ENCODE data around the gene STX10. TPM values are rescaled to one million over a fixed set of nuclear protein-coding genes. Genes with fewer than 3 reads are reported as not detected.

The STX10 gene
- polyA plus RNA-seq, 1 of the 3 experiments (the other 2 are of a cell fraction), result 163 TPM

- TF ChIP-seq MXI1 (IDR thresholded peaks at IDR 0.05; ENCODE audit: low read depth, low read length), result peak; percentile 84
- no peak for TF ChIP-seq GATA2 (CRISPR knock-in tag; IDR thresholded peaks at IDR 0.05)
- TF ChIP-seq RCOR1 (IDR thresholded peaks at IDR 0.05; ENCODE audit: low read length), result no peak
These were observed at the start of gene STX10, which contains the start of gene IER2 (continued) for GRCh38 chr19:13150187-13150930.

- DNase-seq, result no peak
- H3K4me3 ChIP-seq (ENCODE audit: low read depth in 2 of 2, low read length in 1 of 2), result no peak overlapping the region
- POLR2A ChIA-PET, result no interaction called here
- no peaks in the 10 kb centered on the region for H3K4me1 ChIP-seq (ENCODE audit: control insufficient read depth in 1 of 2, insufficient read depth in 2 of 2, low read depth in 1 of 2, low read length in 1 of 2)
- no peak overlapping the region for H3K4me2 ChIP-seq
- no peaks in the 10 kb centered on the region for H3K9me2 ChIP-seq
- H2AFZ ChIP-seq (ENCODE audit: low read depth), result no peak overlapping the region
- H3K79me2 ChIP-seq (ENCODE audit: insufficient read depth), result no peaks in the 10 kb centered on the region
- no peaks in the 10 kb centered on the region for H3K36me3 ChIP-seq (replicated peaks in 1 of 2; ENCODE audit: control insufficient read depth in 1 of 2, insufficient read depth in 2 of 2, low read length in 1 of 2)
- H3K9ac ChIP-seq, result no peak overlapping the region
- TF ChIP-seq USF1 (IDR thresholded peaks at IDR 0.05; ENCODE audit: borderline replicate concordance, low read depth), result no peak
- no peak for TF ChIP-seq RCOR1 (IDR thresholded peaks at IDR 0.05; ENCODE audit: low read length)
- no peak for TF ChIP-seq NFIC (IDR thresholded peaks at IDR 0.05; ENCODE audit: borderline replicate concordance)
- TF ChIP-seq TCF12 (IDR thresholded peaks at IDR 0.05), result no peak
- CTCF ChIA-PET, result no interaction called here
- H3K27me3 ChIP-seq (ENCODE audit: insufficient read depth), result no peaks in the 10 kb centered on the region
- 88% methylated on average over 12 of the region's 18 CpGs for WGBS (ENCODE audit: low lambda C conversion rate)
- no peaks in the 10 kb centered on the region for H3K9me3 ChIP-seq
- no peaks in the 10 kb centered on the region for H4K20me1 ChIP-seq (ENCODE audit: insufficient read depth)
- H3K27ac ChIP-seq (ENCODE audit: low read depth in 2 of 2, low read length in 1 of 2), result no peak overlapping the region
- H3F3A ChIP-seq (replicated peaks; ENCODE audit: insufficient read depth), result peaks cover 3% of the 10 kb centered on the region
These were observed 48.5 kb upstream of the STX10 start for GRCh38 chr19:13198634-13199033.

GRCh38 chr19:13195678-13196077 lies 45.5 kb upstream of the STX10 start:
- POLR2A ChIA-PET, result no interaction called here

More at GRCh38 chr19:13195678-13196077, 45.5 kb upstream of the STX10 start:
- WGBS (ENCODE audit: low lambda C conversion rate), result 81% methylated on average over 11 of the region's 11 CpGs
- H3K9ac ChIP-seq, result no peak overlapping the region
- peaks cover 3% of the 10 kb centered on the region for H3F3A ChIP-seq (replicated peaks; ENCODE audit: insufficient read depth)
- no peaks in the 10 kb centered on the region for H3K4me1 ChIP-seq (ENCODE audit: control insufficient read depth in 1 of 2, insufficient read depth in 2 of 2, low read depth in 1 of 2, low read length in 1 of 2)
- H4K20me1 ChIP-seq (ENCODE audit: insufficient read depth), result no peaks in the 10 kb centered on the region
- H3K4me3 ChIP-seq (ENCODE audit: low read depth in 2 of 2, low read length in 1 of 2), result no peak overlapping the region; a peak in 1 of 4 replicates
- H3K27me3 ChIP-seq (ENCODE audit: insufficient read depth), result no peaks in the 10 kb centered on the region
- TF ChIP-seq RAD21 (IDR thresholded peaks at IDR 0.05; ENCODE audit: low read length), result no peak
- TF ChIP-seq CHD2 (IDR thresholded peaks at IDR 0.05; ENCODE audit: low read length, partially characterized antibody), result no peak
- no peak for TF ChIP-seq POLR2AphosphoS5 (IDR thresholded peaks at IDR 0.05; ENCODE audit: low read depth, low read length)
- no peak for TF ChIP-seq MAX (IDR thresholded peaks at IDR 0.05; ENCODE audit: low read depth)
- no peak for TF ChIP-seq USF1 (IDR thresholded peaks at IDR 0.05; ENCODE audit: borderline replicate concordance, low read depth)
- no peak for TF ChIP-seq CTCF (IDR thresholded peaks at IDR 0.05)
- TF ChIP-seq PBX3 (IDR thresholded peaks at IDR 0.05), result no peak
- TF ChIP-seq MEF2A (IDR thresholded peaks at IDR 0.05; ENCODE audit: borderline replicate concordance, low read depth), result no peak
- no peak for TF ChIP-seq GABPA (IDR thresholded peaks at IDR 0.05; ENCODE audit: low read depth)
- no peak for TF ChIP-seq ELF1 (IDR thresholded peaks at IDR 0.05)
- TF ChIP-seq EP300 (IDR thresholded peaks at IDR 0.05; ENCODE audit: borderline replicate concordance in 1 of 2, low read depth in 1 of 2, low read length in 1 of 2), result no peak
- TF ChIP-seq FOXJ3 (CRISPR knock-in tag; IDR thresholded peaks at IDR 0.05), result no peak
- no peak for TF ChIP-seq TCF12 (IDR thresholded peaks at IDR 0.05)
- TF ChIP-seq RCOR1 (IDR thresholded peaks at IDR 0.05; ENCODE audit: low read length), result no peak
- TF ChIP-seq MXI1 (IDR thresholded peaks at IDR 0.05; ENCODE audit: low read depth, low read length), result no peak
- no peak for TF ChIP-seq NFIC (IDR thresholded peaks at IDR 0.05; ENCODE audit: borderline replicate concordance)
- TF ChIP-seq FOXM1 (IDR thresholded peaks at IDR 0.05; ENCODE audit: low read depth), result no peak
- TF ChIP-seq IRF3 (IDR thresholded peaks at IDR 0.05; ENCODE audit: low read depth, low read length), result no peak
- no peak for DNase-seq
- CTCF ChIA-PET, result interaction anchor here (1.0 to 2.7 kb wide), 9 partner anchors 9 to 72 kb away, joined by 3 to 11 read pairs (median 4); no protein-coding TSS in a partner anchor
- no peaks in the 10 kb centered on the region for H3K79me2 ChIP-seq (ENCODE audit: insufficient read depth)
- no peak overlapping the region for H3K4me2 ChIP-seq
- H2AFZ ChIP-seq (ENCODE audit: low read depth), result no peak overlapping the region
- H3K9me3 ChIP-seq, result no peaks in the 10 kb centered on the region
- no peaks in the 10 kb centered on the region for H3K36me3 ChIP-seq (replicated peaks in 1 of 2; ENCODE audit: control insufficient read depth in 1 of 2, insufficient read depth in 2 of 2, low read length in 1 of 2)
- H3K9me2 ChIP-seq, result no peaks in the 10 kb centered on the region
- H3K27ac ChIP-seq (ENCODE audit: low read depth in 2 of 2, low read length in 1 of 2), result no peak overlapping the region
